ENCODE measurements around the gene ELF2.
"Not testable (repeated sequence)": the region's sequence is repeated elsewhere in the genome, so short reads cannot be mapped to it uniquely, and the experiment has no call there.

GRCh38 chr4:139114795-139115194 is 62.2 kb downstream of the ELF2 start:
- TF ChIP-seq CTCF (IDR thresholded peaks at IDR 0.05; ENCODE audit: insufficient read depth, low read depth, low read length); EZH2 (IDR thresholded peaks at IDR 0.05; ENCODE audit: insufficient read depth, low read length): not testable (repeated sequence)
